H9 (cell line): ENCODE results near the gene ART3. TPM values are rescaled to one million over a fixed set of nuclear protein-coding genes. Genes with fewer than 3 reads are reported as not detected.

Experiments used
- DNase-seq: peaks from one replicate; pipeline ENCODE4 v3.0.0-alpha.2; 2017
- H2AFZ ChIP-seq: one replicate; pipeline ENCODE4 v1.6.1; 2013; ENCODE audit warnings: mild to moderate bottlenecking, low read length, control low read depth, moderate library complexity
- H2AK5ac ChIP-seq: 2 replicates; pipeline ENCODE4 v1.6.1; 2013; ENCODE audit warnings: low read length, control low read depth, mixed read lengths; ENCODE audit not compliant: insufficient read length
- H2BK120ac ChIP-seq: one replicate; pipeline ENCODE4 v1.6.1; 2013; ENCODE audit warnings: low read depth, mild to moderate bottlenecking, low read length, control low read depth, inconsistent platforms; ENCODE audit not compliant: poor library complexity, severe bottlenecking
- H2BK12ac ChIP-seq: 2 replicates; pipeline ENCODE4 v1.6.1; 2013; ENCODE audit warnings: low read length, control low read depth, mixed read lengths, low read depth; ENCODE audit not compliant: insufficient read length
- H2BK15ac ChIP-seq: 2 replicates; pipeline ENCODE4 v1.6.1; 2013; ENCODE audit warnings: low read depth, low read length, control low read depth
- H2BK20ac ChIP-seq: one replicate; pipeline ENCODE4 v1.6.1; 2013; ENCODE audit warnings: low read depth, mild to moderate bottlenecking, low read length, control low read depth, inconsistent platforms; ENCODE audit not compliant: poor library complexity, severe bottlenecking
- H2BK5ac ChIP-seq: 2 replicates; pipeline ENCODE4 v1.6.1; 2013; ENCODE audit warnings: low read length, control low read depth, mixed read lengths; ENCODE audit not compliant: insufficient read length
- H3K14ac ChIP-seq: 2 replicates; pipeline ENCODE4 v1.6.1; 2013; ENCODE audit warnings: low read length, control low read depth; ENCODE audit not compliant: insufficient read depth
- H3K18ac ChIP-seq: 2 replicates; pipeline ENCODE4 v1.6.1; 2013; ENCODE audit warnings: low read depth, mild to moderate bottlenecking, mixed read lengths, low read length, control low read depth; ENCODE audit not compliant: insufficient read length
- H3K23ac ChIP-seq: 2 replicates; pipeline ENCODE4 v1.6.1; 2013; ENCODE audit warnings: low read length, control low read depth, mixed read lengths, low read depth; ENCODE audit not compliant: insufficient read length
- H3K23me2 ChIP-seq: 2 replicates; pipeline ENCODE4 v1.6.1; 2013; ENCODE audit warnings: low read depth, mild to moderate bottlenecking, mixed read lengths, low read length, control low read depth; ENCODE audit not compliant: insufficient read length, poor library complexity, severe bottlenecking
- H3K27ac ChIP-seq: 2 replicates; pipeline ENCODE4 v1.5.1; 2013; ENCODE audit warnings: low read length, control low read depth, mixed read lengths, low read depth; ENCODE audit not compliant: insufficient read length
- H3K27me3 ChIP-seq: 2 replicates; pipeline ENCODE4 v1.6.1; 2013; ENCODE audit warnings: low read length, control low read depth, inconsistent platforms; ENCODE audit not compliant: insufficient read depth
- H3K4ac ChIP-seq: 2 replicates; pipeline ENCODE4 v1.6.1; 2013; ENCODE audit warnings: low read depth, mild to moderate bottlenecking, control low read depth, inconsistent platforms, low read length, moderate library complexity
- H3K4me1 ChIP-seq: 2 replicates; pipeline ENCODE4 v1.6.1; 2013; ENCODE audit warnings: low read length, control low read depth, inconsistent platforms; ENCODE audit not compliant: insufficient read depth
- H3K4me2 ChIP-seq: 2 replicates; pipeline ENCODE4 v1.6.1; 2013; ENCODE audit warnings: low read length, control low read depth, mixed read lengths; ENCODE audit not compliant: insufficient read length, insufficient read depth
- H3K56ac ChIP-seq: 2 replicates; pipeline ENCODE4 v1.6.1; 2013; ENCODE audit warnings: low read depth, mild to moderate bottlenecking, mixed read lengths, low read length, control low read depth; ENCODE audit not compliant: insufficient read length
- H3K79me1 ChIP-seq: 2 replicates; pipeline ENCODE4 v1.6.1; 2013; ENCODE audit warnings: low read depth, mild to moderate bottlenecking, moderate library complexity, low read length, control low read depth, inconsistent platforms; ENCODE audit not compliant: insufficient read depth, poor library complexity, severe bottlenecking
- H3K79me2 ChIP-seq: 2 replicates; pipeline ENCODE4 v1.6.1; 2013; ENCODE audit warnings: low read length, control low read depth, inconsistent platforms; ENCODE audit not compliant: insufficient read depth
- H3K9ac ChIP-seq: 2 replicates; pipeline ENCODE4 v1.6.1; 2013; ENCODE audit warnings: low read length, control low read depth, mixed read lengths; ENCODE audit not compliant: insufficient read length; ENCODE audit errors: extremely low read depth
- H3K9me3 ChIP-seq: one replicate; pipeline ENCODE4 v1.6.1; 2013; ENCODE audit warnings: low read depth, low read length, inconsistent platforms; ENCODE audit not compliant: control insufficient read depth
- H3T11ph ChIP-seq: one replicate; pipeline ENCODE4 v1.6.1; 2013; ENCODE audit warnings: mild to moderate bottlenecking, low read length, control low read depth, inconsistent platforms
- H4K20me1 ChIP-seq: one replicate; pipeline ENCODE4 v1.6.1; 2013; ENCODE audit not compliant: control insufficient read depth, insufficient read length, insufficient read depth
- H4K5ac ChIP-seq: 2 replicates; pipeline ENCODE4 v1.6.1; 2013; ENCODE audit warnings: low read depth, mild to moderate bottlenecking, mixed read lengths, low read length, control low read depth; ENCODE audit not compliant: insufficient read length
- H4K8ac ChIP-seq: replicated peaks from 2 replicates; pipeline ENCODE4 v1.6.1; 2013; ENCODE audit warnings: low read length, control low read depth, mixed read lengths, low read depth; ENCODE audit not compliant: insufficient read length
- H4K91ac ChIP-seq: 2 replicates; pipeline ENCODE4 v1.6.1; 2013; ENCODE audit warnings: low read depth, mild to moderate bottlenecking, moderate library complexity, mixed read lengths, low read length, control low read depth; ENCODE audit not compliant: insufficient read length
- H3K27ac Mint-ChIP-seq, 3 experiments: 2 replicates in 2 of 3; 3 replicates in 1 of 3; pipeline ENCODE4 v1.8.0; 2020 to 2021; ENCODE audit warnings: mixed read lengths in 3 of 3, mild to moderate bottlenecking in 1 of 3, moderate library complexity in 1 of 3
- H3K27me3 Mint-ChIP-seq: 2 replicates; pipeline ENCODE4 v1.8.0; 2021; ENCODE audit warnings: low read depth, mild to moderate bottlenecking, moderate library complexity, mixed read lengths
- H3K36me3 Mint-ChIP-seq, 3 experiments: 2 replicates in 2 of 3; 3 replicates in 1 of 3; pipeline ENCODE4 v1.8.0; 2020 to 2021; ENCODE audit warnings: low read depth in 3 of 3, mixed read lengths in 3 of 3; ENCODE audit not compliant: insufficient read depth in 1 of 3
- H3K4me1 Mint-ChIP-seq, 2 experiments: 2 replicates each; pipeline ENCODE4 v1.8.0; 2020; ENCODE audit warnings: mixed read lengths in 2 of 2
- H3K4me3 Mint-ChIP-seq, 2 experiments: 2 replicates in 1 of 2; 3 replicates in 1 of 2; pipeline ENCODE4 v1.8.0; 2020 to 2021; ENCODE audit warnings: mild to moderate bottlenecking in 2 of 2, mixed read lengths in 2 of 2, moderate library complexity in 1 of 2
- H3K9me3 Mint-ChIP-seq, 2 experiments: 2 replicates in 1 of 2; 3 replicates in 1 of 2; pipeline ENCODE4 v1.8.0; 2020; ENCODE audit warnings: mild to moderate bottlenecking in 2 of 2, mixed read lengths in 2 of 2, moderate library complexity in 1 of 2
- CTCF ChIP-seq: fragments of 200-600 bp; sonication (generic); conservative IDR thresholded peaks from 3 replicates; pipeline ENCODE4 v1.8.0; 2021; ENCODE audit warnings: antibody characterized with exemption, mild to moderate bottlenecking
- WGBS: extraction: QIAGEN DNeasy Blood & Tissue Kit; methylation state at CpG from one replicate; pipeline ENCODE4 v1.1.7; 2013; ENCODE audit warnings: missing lambda C conversion rate, low lambda C conversion rate, mixed read lengths; ENCODE audit not compliant: insufficient read length; ENCODE audit errors: extremely low coverage; 5-methylcytosine and 5-hydroxymethylcytosine counted together
- total RNA-seq: library from RNA; stranded (reverse); gene quantifications from 2 replicates; pipeline ENCODE4 v1.2.1, GENCODE V29; 2021

ART3 gene
- total RNA-seq, 1 experiment from 2014 or later: 0.74 TPM

GRCh38 chr4:76105652-76106051 lies 31.1 kb downstream of the ART3 start:
- Histone ChIP-seq H3K27me3 (no peaks in the 10 kb centered on the region; the same call in 1 of the 2 replicates), H4K8ac (no peak overlapping the region), H3K9ac (no peak overlapping the region), H4K91ac (no peak overlapping the region), H3K23ac (no peak overlapping the region), H3K4me1 (no peaks in the 10 kb centered on the region), H3K27ac (no peak overlapping the region), H3K9me3 (no peaks in the 10 kb centered on the region), H3K79me2 (no peaks in the 10 kb centered on the region), H2BK20ac (no peak overlapping the region), H2BK15ac (no peak overlapping the region), H3K14ac (no peak overlapping the region), H4K5ac (no peak overlapping the region), H2AFZ (no peak overlapping the region), H2BK12ac (no peak overlapping the region), H3T11ph (no peak overlapping the region), H2BK120ac (no peak overlapping the region), H3K4me2 (no peak overlapping the region), H3K23me2 (no peaks in the 10 kb centered on the region), H2AK5ac (no peak overlapping the region), H3K4ac (no peak overlapping the region), H4K20me1 (no peaks in the 10 kb centered on the region), H3K56ac (no peak overlapping the region), H2BK5ac (no peak overlapping the region), H3K18ac (no peak overlapping the region), H3K79me1 (no peaks in the 10 kb centered on the region)
- TF ChIP-seq CTCF: no peak
- no peak overlapping the region for H3K27ac Mint-ChIP-seq
- H3K36me3 Mint-ChIP-seq: no peaks in the 10 kb centered on the region
- no CpG with 5 or more reads among the region's 3 CpGs for WGBS
- H3K9me3 Mint-ChIP-seq: no peaks in the 10 kb centered on the region
- peaks cover 6% of the 10 kb centered on the region in 2 experiments; a peak in 3 of 4 replicates for H3K4me1 Mint-ChIP-seq
- peaks cover 24% of the 10 kb centered on the region for H3K27me3 Mint-ChIP-seq
- H3K4me3 Mint-ChIP-seq: no peak overlapping the region
- no peak for DNase-seq
